Left renal pelvis (tissue), 4 donors: ENCODE data around the gene BRICD5. TPM values are rescaled to one million over a fixed set of nuclear protein-coding genes. Genes with fewer than 3 reads are reported as not detected.

ENCODE experiments used
- DNase-seq, 4 donors: peaks; one replicate each; pipeline ENCODE4 v3.0.0-alpha.2; 2013; ENCODE audit warnings: low read depth in 4 of 4, low spot score in 3 of 4
- polyA plus RNA-seq, 4 donors: library from polyadenylated mRNA; unstranded; fragments of 120-200 nt; gene quantifications; one replicate each; pipeline ENCODE4 v1.2.1, GENCODE V29; 2013; ENCODE audit not compliant: insufficient read length in 4 of 4

Gene BRICD5
- polyA plus RNA-seq, 4 donors: 4.6 to 11.5 (median 5.4) TPM

DNA sequence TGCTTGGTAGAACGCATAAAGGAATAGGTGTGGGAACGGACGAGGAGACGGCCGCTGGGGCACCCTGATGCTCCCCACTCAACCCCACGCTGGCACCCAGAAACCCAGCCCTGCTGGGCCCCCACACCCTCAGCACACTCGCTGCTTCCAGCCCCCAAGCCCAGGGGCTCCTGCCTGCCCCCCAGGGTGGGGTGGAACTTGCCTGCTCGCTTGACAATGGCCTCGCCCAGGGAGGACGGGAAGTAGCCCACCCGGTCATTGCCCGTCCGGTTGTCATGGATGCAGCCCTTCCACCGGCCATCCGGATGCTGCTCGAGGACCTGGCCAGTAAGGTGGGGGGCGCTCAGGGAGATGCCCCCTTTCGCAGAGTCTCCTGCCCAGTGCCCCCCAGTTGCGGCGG lies 24.2 kb downstream of the BRICD5 start:
- no peak for DNase-seq

DNA sequence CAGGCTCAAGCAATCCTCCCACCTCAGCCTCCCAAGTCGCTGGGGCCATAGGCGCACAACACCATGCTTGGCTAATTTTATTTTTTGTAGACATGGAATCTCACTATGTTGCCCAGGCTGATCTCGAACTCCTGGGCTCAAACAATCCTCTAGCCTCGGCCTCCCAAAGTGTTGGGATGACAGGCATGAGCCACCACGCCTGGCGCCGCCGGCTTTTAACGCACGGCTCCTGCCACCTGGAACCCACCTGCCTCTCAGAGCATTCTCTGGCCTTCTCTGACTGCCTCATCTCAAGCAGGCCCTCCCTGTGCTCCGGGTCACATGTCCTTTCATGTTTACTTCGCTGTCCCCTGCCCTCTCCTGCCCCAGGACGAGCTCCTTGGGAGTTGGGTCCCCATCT lies 24.6 kb downstream of the BRICD5 start:
- no peak for DNase-seq

DNA sequence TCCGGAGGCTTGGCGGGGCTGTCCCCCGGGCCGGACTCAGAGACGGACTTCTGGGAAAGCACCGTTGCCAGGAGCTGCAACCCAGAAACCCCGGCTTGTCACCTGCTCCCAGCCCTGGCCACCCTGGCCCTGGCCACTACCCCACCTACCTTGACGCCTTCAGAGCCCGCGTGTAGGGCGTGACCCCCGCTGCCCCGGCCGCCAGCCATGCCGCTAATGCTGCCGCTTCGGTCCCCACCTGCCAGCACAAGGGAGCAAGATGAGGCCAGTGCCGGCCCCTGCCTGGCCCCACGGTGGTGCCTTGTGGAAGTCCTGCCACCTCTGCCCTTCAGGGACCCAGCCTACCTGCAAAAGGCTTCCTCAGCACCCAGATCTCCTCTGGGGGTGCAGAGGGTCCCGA lies 25.7 kb downstream of the BRICD5 start:
- DNase-seq: no peak

DNA sequence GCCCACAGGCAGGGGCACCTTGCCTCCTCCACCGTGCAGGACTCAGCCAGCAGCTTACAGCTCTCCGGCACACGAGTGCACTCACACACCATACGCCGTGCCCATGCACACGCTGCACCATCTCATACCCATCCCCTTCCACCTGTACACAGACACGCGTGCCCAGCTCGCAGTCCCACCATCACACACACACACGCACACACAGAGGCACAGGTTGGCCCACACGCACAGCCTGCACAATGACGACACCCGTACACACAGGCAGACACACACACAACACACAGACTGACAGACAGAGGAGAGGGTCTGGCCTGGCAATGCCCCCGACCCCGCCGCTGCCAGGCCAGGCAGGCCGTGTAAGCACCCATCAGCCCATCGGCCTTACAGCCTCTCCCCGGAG lies 26.3 kb downstream of the BRICD5 start:
- no peak for DNase-seq

DNA sequence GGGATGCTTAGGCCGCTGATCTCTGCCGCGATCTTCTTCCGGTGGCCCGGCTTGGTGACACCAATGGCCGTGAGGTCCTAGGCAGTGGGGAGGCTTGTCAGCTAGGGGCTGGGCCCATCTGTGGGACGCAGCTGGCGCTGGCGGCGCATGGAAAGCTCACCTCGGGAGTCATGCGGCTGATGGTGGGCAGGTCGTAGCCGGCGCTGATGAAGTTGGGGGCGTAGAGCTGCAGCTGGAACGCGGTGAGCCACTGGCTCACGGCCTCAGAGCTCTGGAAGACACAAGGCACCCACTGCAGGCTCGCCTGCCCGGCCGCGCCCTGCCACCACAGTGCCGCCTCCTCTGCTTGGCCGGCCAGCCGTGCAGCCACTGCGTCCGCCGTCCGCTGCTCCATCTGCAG lies 27.0 kb downstream of the BRICD5 start:
- no peak for DNase-seq

DNA sequence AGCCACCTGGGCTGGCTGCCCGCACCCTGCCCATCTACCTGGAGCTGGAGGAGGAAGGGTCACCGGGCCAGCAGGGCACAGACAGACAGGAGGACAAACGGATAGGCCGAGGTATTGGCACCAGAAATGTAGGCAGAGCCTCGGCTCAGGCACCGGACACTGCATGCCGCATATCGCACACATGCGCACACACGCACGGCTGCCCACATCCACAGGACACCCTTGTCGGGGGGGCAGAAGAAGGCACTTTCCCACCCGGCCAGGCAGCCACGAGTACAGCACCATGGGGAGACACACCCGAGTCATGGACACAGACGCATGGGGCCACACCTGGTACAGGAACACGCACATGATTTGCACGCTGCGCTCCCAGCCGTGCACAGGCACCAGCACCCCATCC lies 28.7 kb downstream of the BRICD5 start:
- DNase-seq: no peak

DNA sequence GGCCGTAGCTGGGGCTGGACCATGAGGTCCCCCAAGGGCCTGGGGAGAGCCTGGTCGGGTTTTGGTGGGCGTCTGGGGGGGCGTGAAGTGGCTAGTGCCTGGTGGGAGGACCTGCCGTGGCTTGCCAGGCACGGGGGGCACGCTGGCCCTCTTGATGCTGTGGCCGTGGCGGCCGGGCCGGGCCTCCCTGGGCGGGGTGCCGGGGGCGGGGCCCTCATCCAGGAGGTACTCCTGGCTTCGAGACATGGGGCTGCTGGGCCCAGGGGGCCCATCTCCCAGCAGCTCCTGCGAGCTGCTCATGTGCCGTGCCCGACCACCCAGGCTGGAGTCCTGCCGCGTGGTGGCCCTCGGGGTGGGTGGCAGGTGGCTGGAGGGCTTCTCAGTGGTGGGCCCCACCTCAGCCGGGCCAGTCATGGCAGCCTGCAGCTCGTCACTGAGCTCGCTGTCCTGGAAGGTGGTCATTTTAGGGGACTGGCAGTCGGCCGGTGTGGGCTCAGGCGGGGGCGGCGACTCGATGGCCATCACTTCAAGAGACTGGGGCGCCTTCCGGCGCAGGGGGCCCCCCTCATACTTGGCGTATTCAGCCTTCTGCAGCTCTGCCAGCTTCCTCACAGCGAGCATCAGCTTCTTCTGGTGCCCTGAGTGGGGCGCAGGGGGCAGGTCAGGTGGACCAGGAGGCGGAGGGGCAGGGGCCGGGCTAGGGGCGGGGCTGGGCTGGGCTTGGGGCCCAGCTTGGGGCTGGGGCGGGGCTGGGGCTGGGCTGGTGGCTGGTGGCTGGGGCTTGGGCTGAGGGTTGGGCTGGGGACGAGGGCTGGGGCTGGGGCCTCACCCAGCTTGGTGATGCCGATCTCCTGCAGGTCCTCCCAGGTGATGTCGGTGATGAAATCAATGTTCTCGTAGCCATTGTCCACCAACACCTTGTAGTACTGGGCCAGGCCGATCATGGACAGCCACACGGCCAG lies 29.4 kb downstream of the BRICD5 start:
- DNase-seq: no peak

DNA sequence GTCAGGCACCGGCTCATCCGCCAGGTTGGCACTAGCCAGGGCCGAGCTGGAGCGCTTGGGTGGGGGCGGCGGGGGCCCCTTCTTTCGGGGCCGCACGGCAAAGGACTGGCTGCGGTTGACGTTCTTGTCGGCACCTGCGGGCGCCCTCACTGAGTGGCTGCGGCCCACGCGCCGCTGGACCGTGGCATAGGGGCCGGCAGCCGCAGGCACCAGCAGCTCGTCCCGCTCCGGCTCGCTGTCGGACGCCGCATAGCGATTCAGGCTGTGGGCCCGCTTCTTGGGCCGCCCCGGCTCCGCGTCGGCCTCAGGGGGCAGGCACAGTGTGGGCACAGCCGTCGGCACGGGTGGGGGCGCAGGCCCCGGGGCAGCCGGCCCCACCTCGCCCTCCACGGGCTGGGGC lies 30.2 kb downstream of the BRICD5 start:
- no peak for DNase-seq

DNA sequence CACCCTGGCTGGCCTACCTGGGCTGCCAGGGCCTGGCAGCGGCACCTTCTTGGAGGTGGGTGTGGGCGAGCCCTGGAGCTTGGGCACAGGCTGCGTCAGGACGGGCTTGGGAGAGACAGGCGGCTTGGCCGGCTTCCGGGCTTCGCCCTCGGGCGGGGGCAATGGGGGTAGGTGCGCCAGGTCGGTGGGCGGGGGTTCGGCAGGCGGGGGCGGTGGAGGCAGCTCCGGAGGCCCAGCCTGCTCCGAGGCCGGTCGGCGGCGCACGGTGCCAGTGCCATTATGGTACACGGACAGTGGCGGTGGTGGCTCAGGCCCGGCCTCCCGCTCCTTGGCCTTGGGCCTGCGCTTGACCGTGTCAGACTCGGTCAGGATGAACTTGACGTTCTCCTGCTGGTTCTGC lies 31.1 kb downstream of the BRICD5 start:
- no peak for DNase-seq

DNA sequence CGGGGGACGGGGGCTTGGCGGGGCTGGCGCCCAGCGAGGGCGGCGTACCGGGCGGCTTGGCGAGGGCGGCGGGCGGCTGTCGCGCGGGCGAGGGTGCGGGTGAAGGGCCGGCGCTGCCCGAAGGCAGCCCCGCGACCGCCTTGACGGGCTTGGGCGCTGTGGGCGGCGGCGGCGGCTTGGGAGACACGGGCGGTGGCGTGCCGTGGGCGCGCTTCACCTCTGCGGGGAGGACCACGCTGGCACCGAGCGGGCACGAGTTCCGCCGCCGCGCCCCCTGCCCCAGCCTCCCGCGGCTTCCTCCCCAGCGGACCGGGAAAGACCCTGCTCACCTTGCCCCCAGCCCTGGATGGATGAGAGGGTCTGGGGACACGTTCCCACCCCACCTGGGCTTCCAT lies 31.6 kb downstream of the BRICD5 start:
- no peak for DNase-seq

DNA sequence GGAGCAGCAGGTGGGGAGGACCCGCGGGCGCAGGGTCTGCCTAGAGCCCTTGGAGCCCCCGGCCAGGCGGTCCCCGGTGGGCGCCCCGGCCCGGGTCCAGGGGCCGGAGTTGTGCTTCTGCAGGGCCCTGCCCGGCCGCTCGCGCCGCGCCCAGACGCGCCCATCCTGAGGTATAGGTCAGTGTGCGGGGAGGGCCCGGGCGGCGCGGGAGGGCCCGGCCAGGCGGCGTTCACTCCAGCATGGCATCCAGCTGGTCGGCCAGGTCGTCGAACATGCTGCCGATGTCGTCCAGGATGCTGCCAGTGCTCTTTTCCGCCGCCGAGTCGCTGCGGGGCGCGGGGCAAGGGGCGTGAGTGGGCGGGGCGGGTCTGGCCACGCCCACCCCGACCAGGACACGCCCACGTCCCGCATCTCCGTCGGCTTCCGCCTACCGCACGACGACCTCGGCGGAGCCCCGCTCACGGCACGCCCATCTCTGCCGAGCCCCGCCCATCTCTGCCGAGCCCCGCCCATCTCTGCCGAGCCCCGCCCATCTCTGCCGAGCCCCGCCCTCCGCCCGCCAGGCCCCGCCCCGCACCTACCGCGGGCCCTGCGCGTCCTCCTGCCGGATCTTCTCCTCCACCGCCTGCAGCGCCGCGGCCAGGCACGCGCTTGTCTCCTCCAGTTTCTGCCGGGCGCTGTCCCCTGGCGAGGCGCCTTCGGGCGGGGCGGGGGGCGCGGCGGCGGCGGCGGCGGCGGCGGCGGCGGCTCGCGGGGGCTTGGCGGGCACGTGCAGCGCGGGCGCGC lies 32.1 kb downstream of the BRICD5 start:
- DNase-seq: no peak

DNA sequence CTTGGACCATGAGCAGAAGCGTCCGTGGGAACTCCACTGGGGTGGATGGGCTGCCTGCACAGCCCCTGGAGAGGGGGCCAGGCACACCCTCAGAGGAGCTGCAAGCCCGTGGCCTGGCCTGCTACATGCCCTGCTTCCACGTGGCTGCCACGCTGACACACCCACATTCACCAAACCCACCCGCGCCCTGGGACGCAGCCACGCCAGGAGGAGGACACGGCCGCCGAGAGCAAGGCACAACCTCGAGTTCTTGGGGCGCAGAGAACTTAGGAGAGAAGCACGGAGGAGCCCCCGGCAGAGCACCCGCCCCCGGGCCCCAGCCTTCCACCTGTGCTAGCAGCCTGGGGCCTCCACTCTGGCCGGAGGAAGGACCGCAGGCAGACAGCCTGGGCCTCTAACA lies 33.1 kb downstream of the BRICD5 start:
- DNase-seq: no peak

DNA sequence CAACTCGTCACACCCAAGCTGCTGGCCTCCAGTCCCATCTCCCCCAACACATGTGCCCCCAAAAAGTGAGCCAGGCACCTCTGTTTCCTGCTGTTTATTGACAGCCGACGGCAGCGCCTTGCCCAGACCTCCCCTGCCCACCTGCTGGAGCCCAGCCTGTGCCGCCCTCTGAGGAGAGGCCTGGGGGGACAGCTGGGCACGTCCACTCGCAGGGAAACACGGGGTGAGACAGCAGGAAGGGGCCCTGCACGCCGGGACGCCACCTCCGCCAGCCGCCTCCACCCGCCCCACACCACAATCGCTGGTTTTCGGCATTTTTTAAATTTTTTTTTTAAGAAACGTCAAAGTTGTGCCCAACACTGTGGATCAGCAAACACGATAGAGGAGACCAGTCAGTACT lies 33.6 kb downstream of the BRICD5 start:
- no peak for DNase-seq

DNA sequence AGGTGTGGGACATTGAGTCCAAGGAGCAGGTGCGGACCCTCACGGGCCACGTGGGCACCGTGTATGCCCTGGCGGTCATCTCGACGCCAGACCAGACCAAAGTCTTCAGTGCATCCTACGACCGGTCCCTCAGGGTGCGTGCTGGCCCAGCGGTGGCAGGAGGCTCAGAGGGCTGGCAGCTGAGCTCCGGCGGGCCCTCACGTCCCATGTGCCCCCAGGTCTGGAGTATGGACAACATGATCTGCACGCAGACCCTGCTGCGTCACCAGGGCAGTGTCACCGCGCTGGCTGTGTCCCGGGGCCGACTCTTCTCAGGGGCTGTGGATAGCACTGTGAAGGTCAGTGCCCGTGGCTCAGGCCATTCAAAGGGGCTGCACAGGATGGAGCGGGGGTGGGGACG lies 34.6 kb downstream of the BRICD5 start:
- no peak for DNase-seq

DNA sequence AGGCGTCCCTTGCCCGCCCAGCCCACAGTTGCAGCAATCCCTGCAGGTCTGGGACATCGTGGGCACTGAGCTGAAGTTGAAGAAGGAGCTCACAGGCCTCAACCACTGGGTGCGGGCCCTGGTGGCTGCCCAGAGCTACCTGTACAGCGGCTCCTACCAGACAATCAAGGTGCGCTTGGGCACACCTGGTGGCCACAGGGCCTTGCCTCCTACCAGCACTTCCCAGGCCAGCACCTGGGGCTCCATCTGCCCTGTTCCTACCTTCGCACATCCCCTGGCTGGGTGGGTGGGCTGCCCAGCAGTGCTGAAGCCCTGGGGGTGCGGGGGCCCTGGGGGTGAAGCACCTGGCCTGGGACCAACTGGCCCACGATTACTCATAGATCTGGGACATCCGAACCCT lies 35.2 kb downstream of the BRICD5 start:
- DNase-seq: no peak

DNA sequence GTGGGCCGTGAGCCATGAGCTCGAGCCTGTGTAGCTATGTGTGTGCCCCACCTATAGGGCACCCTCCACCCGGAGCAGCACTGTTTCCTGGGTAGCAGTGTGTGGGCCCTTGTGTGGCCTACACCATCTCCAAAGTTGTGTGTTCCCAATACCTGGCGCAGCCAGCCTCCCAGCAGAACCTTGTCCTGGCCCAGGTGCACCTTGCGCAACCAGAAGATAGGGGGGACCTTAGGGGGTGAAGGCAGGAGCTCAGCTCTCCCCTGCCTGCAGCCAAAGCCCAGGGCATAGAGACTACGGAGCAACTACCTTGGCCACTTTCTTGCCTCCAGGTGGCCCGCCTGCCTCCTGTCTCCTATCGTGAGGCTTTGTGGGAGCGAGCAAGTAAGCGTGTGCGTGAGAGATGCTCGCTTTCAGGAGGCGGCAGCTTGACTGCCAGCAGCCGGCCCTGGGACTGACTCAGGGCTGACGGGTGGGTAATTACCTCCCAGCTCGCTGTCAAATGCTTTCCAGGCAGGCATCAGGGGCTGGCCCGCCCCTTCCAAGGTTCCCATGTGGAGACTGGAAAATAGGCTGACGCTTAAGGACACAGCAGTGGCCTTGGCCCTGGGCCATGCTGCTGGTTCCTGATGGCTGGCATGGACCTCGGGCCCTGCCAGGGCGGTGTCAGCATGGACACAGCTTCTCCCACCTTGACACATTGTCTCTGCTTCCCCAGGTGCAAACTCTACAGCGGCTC lies 36.1 kb downstream of the BRICD5 start:
- DNase-seq: no peak

DNA sequence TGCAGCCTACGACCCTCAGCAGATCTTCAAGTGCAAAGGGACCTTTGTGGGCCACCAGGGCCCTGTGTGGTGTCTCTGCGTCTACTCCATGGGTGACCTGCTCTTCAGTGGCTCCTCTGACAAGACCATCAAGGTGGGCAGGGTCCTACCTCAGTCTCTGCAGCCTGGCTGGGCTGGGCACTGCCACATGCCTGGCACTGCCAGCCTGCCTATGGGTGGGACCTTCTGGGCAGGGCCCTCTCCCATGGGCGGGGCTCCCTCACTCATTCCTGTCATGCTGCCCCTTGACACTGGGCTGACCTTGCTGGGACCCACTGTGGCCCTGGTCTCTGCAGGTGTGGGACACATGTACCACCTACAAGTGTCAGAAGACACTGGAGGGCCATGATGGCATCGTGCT lies 36.7 kb downstream of the BRICD5 start:
- DNase-seq: no peak

DNA sequence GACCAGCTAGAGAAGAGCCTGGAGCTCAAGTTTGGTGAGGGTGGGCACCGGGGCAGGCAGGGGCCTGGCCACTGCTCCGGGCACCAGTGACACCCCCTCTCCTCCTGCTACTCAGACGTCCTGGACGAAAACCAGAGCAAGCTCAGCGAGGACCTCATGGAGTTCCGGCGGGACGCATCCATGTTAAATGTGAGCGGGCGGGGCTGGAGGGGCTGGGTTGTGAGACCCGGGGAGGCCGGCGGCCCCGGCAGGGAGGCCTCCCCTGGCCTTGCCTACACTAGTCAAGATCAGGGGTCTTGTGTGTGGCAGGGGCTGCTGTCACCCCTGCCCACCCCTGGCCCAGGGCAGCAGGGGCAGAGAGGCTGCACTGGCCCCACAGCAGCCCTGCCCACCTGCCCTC lies 37.3 kb downstream of the BRICD5 start:
- DNase-seq: no peak

DNA sequence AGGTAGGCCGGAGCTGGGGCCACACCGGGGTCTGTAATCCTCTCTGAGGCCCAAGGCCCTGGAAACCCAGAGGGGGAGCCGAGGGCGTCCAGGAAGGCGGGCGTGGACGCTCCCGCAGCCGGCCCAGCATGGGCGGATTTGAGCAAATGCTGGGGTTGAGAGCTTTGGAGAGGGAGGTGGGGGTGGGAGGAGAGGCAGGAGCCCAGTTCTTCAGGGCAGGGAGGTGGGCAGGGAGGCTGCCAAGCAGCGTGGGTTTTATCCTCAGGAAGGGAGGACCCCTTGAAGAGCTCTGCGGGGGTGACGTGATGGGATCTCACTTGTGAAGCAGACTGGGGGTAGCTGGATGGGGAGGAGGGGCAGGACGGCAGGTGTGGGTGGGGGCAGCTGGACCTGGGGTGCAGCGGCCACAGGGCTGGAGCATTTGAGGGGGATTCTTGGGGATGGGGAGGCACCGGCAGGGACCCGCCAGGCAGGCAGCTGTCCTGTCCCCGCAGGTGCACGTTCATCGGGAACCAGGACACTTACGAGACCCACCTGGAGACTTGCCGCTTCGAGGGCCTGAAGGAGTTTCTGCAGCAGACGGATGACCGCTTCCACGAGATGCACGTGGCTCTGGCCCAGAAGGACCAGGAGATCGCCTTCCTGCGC lies 37.9 kb downstream of the BRICD5 start:
- DNase-seq: no peak

DNA sequence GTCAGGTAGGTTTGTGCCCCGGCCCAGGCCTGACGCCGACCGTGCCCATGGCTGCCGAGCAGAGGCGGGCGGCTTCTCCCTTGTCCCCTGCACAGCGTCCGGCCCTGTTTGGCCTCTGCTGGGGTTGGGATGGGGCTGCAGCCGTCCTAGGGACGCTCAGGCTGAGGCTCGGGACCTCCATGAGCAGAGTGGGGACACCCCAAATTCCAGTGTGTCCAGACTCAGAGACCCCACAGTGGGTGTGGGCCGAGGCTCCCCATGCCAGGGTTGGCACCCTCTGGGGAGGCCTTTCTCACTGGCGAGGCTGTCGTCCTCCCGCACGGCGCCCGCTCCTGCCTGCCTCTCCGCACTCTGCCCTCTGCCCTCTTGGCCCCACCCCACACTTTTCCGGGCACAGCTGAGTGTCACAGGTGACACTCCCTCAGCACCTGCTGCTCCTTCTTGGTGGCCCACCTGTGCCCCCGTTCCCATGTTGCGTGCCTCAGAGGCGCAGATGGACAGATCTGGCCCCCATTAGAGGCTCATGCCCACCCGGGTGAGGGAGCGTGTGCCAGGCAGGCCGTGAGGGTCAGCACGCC lies 39.0 kb downstream of the BRICD5 start:
- no peak for DNase-seq
